HUES48 (cell line): ENCODE results near the gene MYO1D.

Source experiments
- H3K27ac ChIP-seq: one replicate; pipeline ENCODE4 v1.7.0; 2013; ENCODE audit warnings: low read depth, low read length, inconsistent platforms
- H3K27me3 ChIP-seq: 2 replicates; pipeline ENCODE4 v1.6.1; 2013; ENCODE audit warnings: mild to moderate bottlenecking, low read length; ENCODE audit not compliant: control insufficient read depth, insufficient read depth
- H3K36me3 ChIP-seq: 2 replicates; pipeline ENCODE4 v1.6.1; 2013; ENCODE audit warnings: low read length; ENCODE audit not compliant: control insufficient read depth, insufficient read depth
- H3K4me1 ChIP-seq: 2 replicates; pipeline ENCODE4 v1.6.1; 2013; ENCODE audit warnings: mild to moderate bottlenecking, low read length; ENCODE audit not compliant: control insufficient read depth, insufficient read depth
- H3K4me3 ChIP-seq: 2 replicates; pipeline ENCODE4 v1.5.1; 2013; ENCODE audit warnings: mild to moderate bottlenecking, low read depth, low read length
- H3K9ac ChIP-seq: 2 replicates; pipeline ENCODE4 v1.6.1; 2013; ENCODE audit warnings: mild to moderate bottlenecking, low read depth, low read length, moderate library complexity
- H3K9me3 ChIP-seq: 2 replicates; pipeline ENCODE4 v1.6.1; 2013; ENCODE audit warnings: low read length; ENCODE audit not compliant: control insufficient read depth, insufficient read depth

The MYO1D gene

GRCh38 chr17:32801193-32801592 lies 75.7 kb downstream of the MYO1D start:
- no peaks in the 10 kb centered on the region for H3K9me3 ChIP-seq
- no peak overlapping the region for H3K4me3 ChIP-seq
- H3K27ac ChIP-seq = no peak overlapping the region
- H3K36me3 ChIP-seq = no peaks in the 10 kb centered on the region
- H3K27me3 ChIP-seq = no peaks in the 10 kb centered on the region
- H3K9ac ChIP-seq = no peak overlapping the region
- H3K4me1 ChIP-seq = no peaks in the 10 kb centered on the region

- H3K36me3 ChIP-seq = no peaks in the 10 kb centered on the region
- H3K4me1 ChIP-seq = no peaks in the 10 kb centered on the region
- no peaks in the 10 kb centered on the region for H3K27me3 ChIP-seq
- no peak overlapping the region for H3K9ac ChIP-seq
- no peak overlapping the region for H3K4me3 ChIP-seq
- H3K27ac ChIP-seq = no peak overlapping the region
- no peaks in the 10 kb centered on the region for H3K9me3 ChIP-seq
Observed at GRCh38 chr17:32798938-32799337, 78.0 kb downstream of the MYO1D start.

- H3K27ac ChIP-seq = no peak overlapping the region
- H3K9me3 ChIP-seq = no peaks in the 10 kb centered on the region
- H3K9ac ChIP-seq = no peak overlapping the region
- H3K27me3 ChIP-seq = no peaks in the 10 kb centered on the region
- no peak overlapping the region for H3K4me3 ChIP-seq
- no peaks in the 10 kb centered on the region for H3K36me3 ChIP-seq
- no peaks in the 10 kb centered on the region for H3K4me1 ChIP-seq
Observed at GRCh38 chr17:32795339-32795979, 81.5 kb downstream of the MYO1D start.

GRCh38 chr17:32794533-32795246 lies 82.2 kb downstream of the MYO1D start:
- Histone ChIP-seq H3K9ac (no peak overlapping the region), H3K36me3 (no peaks in the 10 kb centered on the region), H3K4me1 (no peaks in the 10 kb centered on the region), H3K9me3 (no peaks in the 10 kb centered on the region), H3K27me3 (no peaks in the 10 kb centered on the region), H3K27ac (no peak overlapping the region), H3K4me3 (no peak overlapping the region)

- no peak overlapping the region for H3K4me3 ChIP-seq
- no peak overlapping the region for H3K9ac ChIP-seq
- no peak overlapping the region for H3K27ac ChIP-seq
- H3K27me3 ChIP-seq = no peaks in the 10 kb centered on the region
- no peaks in the 10 kb centered on the region for H3K9me3 ChIP-seq
- H3K36me3 ChIP-seq = no peaks in the 10 kb centered on the region
- no peaks in the 10 kb centered on the region for H3K4me1 ChIP-seq
Observed at GRCh38 chr17:32793841-32794240, 83.1 kb downstream of the MYO1D start.

GRCh38 chr17:32792207-32792606 lies 84.7 kb downstream of the MYO1D start:
- Histone ChIP-seq H3K4me1 (no peaks in the 10 kb centered on the region), H3K9me3 (no peaks in the 10 kb centered on the region), H3K27ac (no peak overlapping the region), H3K36me3 (no peaks in the 10 kb centered on the region), H3K27me3 (no peaks in the 10 kb centered on the region), H3K9ac (no peak overlapping the region), H3K4me3 (no peak overlapping the region)

GRCh38 chr17:32786169-32786568 lies 90.8 kb downstream of the MYO1D start:
- no peaks in the 10 kb centered on the region; the same call in 1 of the 2 replicates for H3K4me1 ChIP-seq
- H3K27me3 ChIP-seq = no peaks in the 10 kb centered on the region
- H3K4me3 ChIP-seq = no peak overlapping the region
- H3K9me3 ChIP-seq = no peaks in the 10 kb centered on the region
- no peaks in the 10 kb centered on the region for H3K36me3 ChIP-seq
- H3K27ac ChIP-seq = no peak overlapping the region
- no peak overlapping the region for H3K9ac ChIP-seq

- no peak overlapping the region for H3K4me3 ChIP-seq
- H3K27me3 ChIP-seq = no peaks in the 10 kb centered on the region
- no peak overlapping the region for H3K9ac ChIP-seq
- no peaks in the 10 kb centered on the region for H3K9me3 ChIP-seq
- H3K36me3 ChIP-seq = no peaks in the 10 kb centered on the region
- no peak overlapping the region for H3K27ac ChIP-seq
- H3K4me1 ChIP-seq = no peaks in the 10 kb centered on the region; the same call in 1 of the 2 replicates
Observed at GRCh38 chr17:32784113-32784512, 92.8 kb downstream of the MYO1D start.

GRCh38 chr17:32783602-32784001 lies 93.3 kb downstream of the MYO1D start:
- Histone ChIP-seq H3K9ac (no peak overlapping the region), H3K36me3 (no peaks in the 10 kb centered on the region), H3K27ac (no peak overlapping the region), H3K4me3 (no peak overlapping the region), H3K4me1 (no peaks in the 10 kb centered on the region; the same call in 1 of the 2 replicates), H3K27me3 (no peaks in the 10 kb centered on the region), H3K9me3 (no peaks in the 10 kb centered on the region)

- no peaks in the 10 kb centered on the region for H3K36me3 ChIP-seq
- H3K27me3 ChIP-seq = no peaks in the 10 kb centered on the region
- H3K4me3 ChIP-seq = no peak overlapping the region
Observed at GRCh38 chr17:32780721-32781120, 96.2 kb downstream of the MYO1D start.

GRCh38 chr17:32777922-32778321 lies 99.0 kb downstream of the MYO1D start:
- H3K36me3 ChIP-seq = no peaks in the 10 kb centered on the region
- H3K27ac ChIP-seq = no peak overlapping the region

More at GRCh38 chr17:32780721-32781120, 96.2 kb downstream of the MYO1D start:
- Histone ChIP-seq H3K4me1 (no peaks in the 10 kb centered on the region; the same call in 1 of the 2 replicates), H3K9ac (no peak overlapping the region), H3K27ac (no peak overlapping the region), H3K9me3 (no peaks in the 10 kb centered on the region)

More at GRCh38 chr17:32777922-32778321, 99.0 kb downstream of the MYO1D start:
- H3K9ac ChIP-seq = no peak overlapping the region
- H3K4me3 ChIP-seq = no peak overlapping the region
- H3K9me3 ChIP-seq = no peaks in the 10 kb centered on the region
- H3K4me1 ChIP-seq = peaks cover 10% of the 10 kb centered on the region; the same call in 1 of the 2 replicates
- H3K27me3 ChIP-seq = no peaks in the 10 kb centered on the region
